A549 (cell line): ENCODE results near the gene STAM. TPM values are rescaled to one million over a fixed set of nuclear protein-coding genes. Genes with fewer than 3 reads are reported as not detected.
A peak's percentile ranks its signal among the peaks of the same experiment; 100 is the strongest.

ENCODE experiments used
- ATAC-seq, 2 experiments: fragments of 200-7000 bp in 1 of 2; fragments of >200 bp in 1 of 2; cut with Nextera tagmentation in 1 of 2; cut with Tn5 transposase in 1 of 2; 3 replicates each; pipeline versions ENCODE4 v1.8.0 to v1.9.1; 2018 to 2020; ENCODE audit warnings: mild to moderate bottlenecking in 1 of 2, moderate library complexity in 1 of 2
- CTCF ChIA-PET: fragments of 300-600 bp; sonication (Branson Sonifier 250); formaldehyde crosslinking; extraction: SDS; loops from one replicate; lab custom pipeline; 2021; ENCODE audit warnings: antibody characterized with exemption, inconsistent platforms; lab: Yijun Ruan, JAX
- POLR2A ChIA-PET: fragments of 350-600 bp; formaldehyde crosslinking; extraction: SDS; loops from one replicate; lab custom pipeline; 2021; ENCODE audit warnings: antibody characterized with exemption, inconsistent platforms; lab: Yijun Ruan, JAX
- DNase-seq, 2 experiments: peaks; one replicate each; pipeline versions ENCODE4 v3.0.0 to v3.0.0-alpha.2; 2011 to 2016; ENCODE audit warnings: low read depth in 1 of 2, low spot score in 1 of 2
- FAIRE-seq: peaks from 2 replicates; lab custom pipeline; 2011; peaks lifted over from hg19 to GRCh38; lab: Jason Lieb, UNC
- H3K27ac ChIP-seq, 2 experiments: fragments of >200 bp; sonication (Bioruptor Twin); formaldehyde crosslinking; 3 replicates each; pipeline ENCODE4 v1.5.1; 2016 to 2017
- H3K4me1 ChIP-seq: fragments of >200 bp; sonication (Bioruptor Twin); formaldehyde crosslinking; 3 replicates; pipeline ENCODE4 v1.6.1; 2016
- H3K4me2 ChIP-seq: fragments of >200 bp; sonication (Bioruptor Twin); formaldehyde crosslinking; 3 replicates; pipeline ENCODE4 v1.6.1; 2016
- H3K4me3 ChIP-seq: fragments of >200 bp; sonication (Bioruptor Twin); formaldehyde crosslinking; 3 replicates; pipeline ENCODE4 v1.5.1; 2016
- H3K9me3 ChIP-seq: fragments of >200 bp; sonication (Bioruptor Twin); formaldehyde crosslinking; 3 replicates; pipeline ENCODE4 v1.6.1; 2016
- ATOH8 ChIP-seq: fragments of 250-450 bp; sonication (Bioruptor Pico); IDR thresholded peaks from 2 replicates; pipeline ENCODE4 v1.5.0; 2020; ENCODE audit warnings: low read depth, mild to moderate bottlenecking, moderate library complexity
- CBX2 ChIP-seq: fragments of 200-600 bp; sonication (generic); IDR thresholded peaks from 2 replicates; pipeline ENCODE4 v1.6.1; 2016; ENCODE audit warnings: low read depth, mild to moderate bottlenecking, borderline replicate concordance
- CBX8 ChIP-seq: fragments of 200-600 bp; sonication (generic); IDR thresholded peaks from 2 replicates; pipeline ENCODE4 v1.6.1; 2016
- CEBPB ChIP-seq, 2 experiments: fragments of >200 bp in 1 of 2; sonication (Bioruptor Twin) in 1 of 2; formaldehyde crosslinking in 1 of 2; IDR thresholded peaks; 2 replicates each; pipeline ENCODE4 v1.6.1; 2012 to 2016
- CHD2 ChIP-seq: fragments of 150-350 bp; IDR thresholded peaks from 2 replicates; pipeline ENCODE4 v1.6.1; 2014; ENCODE audit warnings: low read length; ENCODE audit not compliant: partially characterized antibody
- CHD4 ChIP-seq: fragments of 200-600 bp; sonication (generic); IDR thresholded peaks from 2 replicates; pipeline ENCODE4 v1.6.1; 2016; ENCODE audit warnings: antibody characterized with exemption, mild to moderate bottlenecking, borderline replicate concordance
- ELK1 ChIP-seq: fragments of 150-350 bp; IDR thresholded peaks from 2 replicates; pipeline ENCODE4 v1.6.1; 2014; ENCODE audit warnings: low read depth, mild to moderate bottlenecking, low read length
- ESRRA ChIP-seq: fragments of 150-350 bp; IDR thresholded peaks from 2 replicates; pipeline ENCODE4 v1.6.1; 2014; ENCODE audit warnings: mild to moderate bottlenecking, low read length, borderline replicate concordance
- FOSL2 ChIP-seq, 2 experiments: fragments of 450-650 bp in 1 of 2; fragments of >200 bp in 1 of 2; sonication (Bioruptor Twin) in 1 of 2; formaldehyde crosslinking; IDR thresholded peaks; 2 replicates each; pipeline versions ENCODE4 v1.5.0 to v1.6.1; 2016 to 2020; ENCODE audit warnings: mild to moderate bottlenecking in 1 of 2, moderate library complexity in 1 of 2
- HES2 ChIP-seq: fragments of >200 bp; sonication (Bioruptor Twin); formaldehyde crosslinking; IDR thresholded peaks from 2 replicates; pipeline ENCODE4 v1.6.1; 2016
- HOXB5 ChIP-seq: fragments of 250-450 bp; sonication (Bioruptor Pico); IDR thresholded peaks from 2 replicates; pipeline ENCODE4 v1.5.0; 2020; ENCODE audit warnings: mild to moderate bottlenecking, moderate library complexity
- JUN ChIP-seq, 2 experiments: fragments of >200 bp; sonication (Bioruptor Twin); formaldehyde crosslinking; IDR thresholded peaks; 2 replicates in 1 of 2; 3 replicates in 1 of 2; pipeline ENCODE4 v1.6.1; 2016 to 2017
- JUNB ChIP-seq: fragments of >200 bp; sonication (Bioruptor Twin); formaldehyde crosslinking; IDR thresholded peaks from 2 replicates; pipeline ENCODE4 v1.6.1; 2016
- KDM5A ChIP-seq: fragments of 200-600 bp; sonication (generic); IDR thresholded peaks from 2 replicates; pipeline ENCODE4 v1.6.1; 2016; ENCODE audit warnings: antibody characterized with exemption, mild to moderate bottlenecking
- MYC ChIP-seq: IDR thresholded peaks from 2 replicates; pipeline ENCODE4 v1.6.1; 2012; ENCODE audit warnings: mild to moderate bottlenecking, inconsistent platforms, low read length, improper control_type of control experiment, borderline replicate concordance
- NFE2L2 ChIP-seq: fragments of 150-350 bp; conservative IDR thresholded peaks from 2 replicates; pipeline ENCODE4 v1.6.1; 2014; ENCODE audit warnings: low read length
- NR3C1 ChIP-seq: fragments of >200 bp; sonication (Bioruptor Twin); formaldehyde crosslinking; IDR thresholded peaks from 3 replicates; pipeline ENCODE4 v1.6.1; 2017
- PHF8 ChIP-seq: fragments of 200-600 bp; sonication (generic); IDR thresholded peaks from 2 replicates; pipeline ENCODE4 v1.6.1; 2016; ENCODE audit warnings: low read depth, mild to moderate bottlenecking, antibody characterized with exemption, moderate library complexity, borderline replicate concordance
- POLR2A ChIP-seq: IDR thresholded peaks from 2 replicates; pipeline ENCODE4 v1.6.1; 2012; ENCODE audit warnings: mild to moderate bottlenecking, low read length
- POLR2AphosphoS2 ChIP-seq: conservative IDR thresholded peaks from 2 replicates; pipeline ENCODE4 v1.6.1; 2012; ENCODE audit warnings: low read length, improper control_type of control experiment, inconsistent platforms
- SMC3 ChIP-seq: fragments of >200 bp; sonication (Bioruptor Twin); formaldehyde crosslinking; IDR thresholded peaks from 3 replicates; pipeline ENCODE4 v1.6.1; 2018; ENCODE audit warnings: inconsistent platforms
- TP53 ChIP-seq: fragments of 250-450 bp; sonication (Bioruptor Pico); IDR thresholded peaks from 2 replicates; pipeline ENCODE4 v1.5.0; 2021; ENCODE audit warnings: mild to moderate bottlenecking, moderate library complexity
- ZC3H11A ChIP-seq: fragments of 450-650 bp; IDR thresholded peaks from 2 replicates; pipeline ENCODE4 v1.6.1; 2014; ENCODE audit warnings: antibody characterized with exemption, mild to moderate bottlenecking
- ZFP36 ChIP-seq: fragments of 450-650 bp; IDR thresholded peaks from 2 replicates; pipeline ENCODE4 v1.6.1; 2014; ENCODE audit warnings: borderline replicate concordance; ENCODE audit not compliant: partially characterized antibody
- ZNF302 ChIP-seq: fragments of 250-450 bp; sonication (Bioruptor Pico); IDR thresholded peaks from 2 replicates; pipeline ENCODE4 v1.9.0; 2021; ENCODE audit warnings: inconsistent platforms, mild to moderate bottlenecking, moderate library complexity
- ZSCAN20 ChIP-seq: fragments of 250-450 bp; sonication (Bioruptor Pico); IDR thresholded peaks from 2 replicates; pipeline ENCODE4 v1.8.0; 2022; ENCODE audit warnings: mild to moderate bottlenecking, moderate library complexity
- WGBS: methylation state at CpG from one replicate; pipeline ENCODE4 v1.1.6; 2017; ENCODE audit errors: missing lambda C conversion rate; 5-methylcytosine and 5-hydroxymethylcytosine counted together
- polyA plus RNA-seq, 4 experiments: library from polyadenylated mRNA; depleted of rRNA in 3 of 4; stranded (reverse); fragments of >200 nt; fragmentation: RNase III in 1 of 4; extraction: RNeasy Plus Mini Kit Qiagen cat#74134 plus additional on column Dnase treatment in 1 of 4; gene quantifications; 2 replicates in 3 of 4; 3 replicates in 1 of 4; pipeline ENCODE4 v1.2.3, GENCODE V29; 2011 to 2017
- TF ChIP-seq, protein P1 (sequence below): fragments of 450-650 bp; IDR thresholded peaks from 2 replicates; pipeline ENCODE4 v1.6.1; 2014; ENCODE audit warnings: antibody characterized with exemption

STAM gene
- polyA plus RNA-seq, 2 of the 4 experiments (the other 2 are of a cell fraction): 24.4 to 51.7 TPM

GRCh38 chr10:17663450-17663849, 19.5 kb downstream of the STAM start:
- no peak for TF ChIP-seq PHF8
- no peak for TF ChIP-seq MYC
- TF ChIP-seq ZNF302 (CRISPR knock-in tag): no peak
- TF ChIP-seq POLR2A: no peak
- TF ChIP-seq TP53: no peak
- no peak for TF ChIP-seq JUNB
- no peak for TF ChIP-seq ATOH8 (CRISPR knock-in tag)
- no peak for TF ChIP-seq CBX8
- TF ChIP-seq KDM5A: no peak
- no peak for TF ChIP-seq NFE2L2
- no peak for TF ChIP-seq NR3C1
- TF ChIP-seq HOXB5 (CRISPR knock-in tag): no peak
- no peak for TF ChIP-seq ELK1
- TF ChIP-seq CHD4: no peak
- no peak for TF ChIP-seq CBX2
- TF ChIP-seq HES2: no peak
- ATAC-seq (no peak), DNase-seq (no peak), FAIRE-seq (no peak)
- no peak overlapping the region for H3K4me2 ChIP-seq
- POLR2A ChIA-PET: no interaction called here
- no peak overlapping the region for H3K27ac ChIP-seq
- no peaks in the 10 kb centered on the region for H3K9me3 ChIP-seq
- H3K4me1 ChIP-seq: peaks cover 29% of the 10 kb centered on the region
- CTCF ChIA-PET: interaction anchor here (0.9 kb wide), 1 partner anchor 9 kb away, joined by 3 read pairs; no protein-coding TSS in a partner anchor
- no peak overlapping the region for H3K4me3 ChIP-seq
- 33% methylated on average over 1 of the region's 1 CpG for WGBS

DNA sequence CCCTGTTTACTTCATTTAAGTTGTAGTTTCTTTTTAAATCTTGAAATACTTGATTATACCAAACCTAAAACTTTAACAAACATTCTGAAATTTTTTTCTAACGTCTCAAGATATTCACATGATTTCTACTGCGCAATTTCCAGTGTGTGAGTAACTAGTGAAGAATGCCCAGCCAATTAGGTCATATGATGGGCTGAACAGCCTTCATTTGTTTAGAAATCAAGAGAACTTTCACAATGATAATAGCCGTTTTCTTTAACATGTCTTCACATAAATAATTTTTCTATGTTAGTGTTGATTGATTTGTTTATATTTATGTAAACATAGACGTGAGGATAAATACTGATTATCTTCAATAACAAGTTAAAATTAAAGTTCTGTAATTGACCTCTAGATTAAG, 21.8 kb downstream of the STAM start:
- no peak for TF ChIP-seq ZNF302 (CRISPR knock-in tag)
- no peak for TF ChIP-seq CHD4
- no peak for TF ChIP-seq KDM5A
- no peak for TF ChIP-seq CHD2
- no peak for TF ChIP-seq ATOH8 (CRISPR knock-in tag)
- no peak for TF ChIP-seq CBX8
- TF ChIP-seq CEBPB (IDR thresholded peaks at IDR 0.05): peak; percentile 76; a peak in 3 of 4 replicates
- TF ChIP-seq FOSL2 (IDR thresholded peaks at IDR 0.05): 0 out of 2 replicates have a peak, but pooled peaks have one; percentile 30
- TF ChIP-seq FOSL2 (CRISPR knock-in tag; IDR thresholded peaks at IDR 0.05): peak; percentile 87
- no peak for TF ChIP-seq ESRRA
- no peak for TF ChIP-seq POLR2AphosphoS2
- no peak for TF ChIP-seq ZFP36
- no peak for TF ChIP-seq ZSCAN20 (CRISPR knock-in tag)
- no peak for TF ChIP-seq CBX2
- no peak for TF ChIP-seq SMC3
- no peak for TF ChIP-seq ELK1
- peak; percentile 58; the same call in 1 of the 2 replicates for TF ChIP-seq JUNB
- TF ChIP-seq JUN (IDR thresholded peaks at IDR 0.05): no peak
- no peak for TF ChIP-seq ZC3H11A
- TF ChIP-seq, protein P1, sequence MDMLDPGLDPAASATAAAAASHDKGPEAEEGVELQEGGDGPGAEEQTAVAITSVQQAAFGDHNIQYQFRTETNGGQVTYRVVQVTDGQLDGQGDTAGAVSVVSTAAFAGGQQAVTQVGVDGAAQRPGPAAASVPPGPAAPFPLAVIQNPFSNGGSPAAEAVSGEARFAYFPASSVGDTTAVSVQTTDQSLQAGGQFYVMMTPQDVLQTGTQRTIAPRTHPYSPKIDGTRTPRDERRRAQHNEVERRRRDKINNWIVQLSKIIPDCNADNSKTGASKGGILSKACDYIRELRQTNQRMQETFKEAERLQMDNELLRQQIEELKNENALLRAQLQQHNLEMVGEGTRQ: no peak; the same call in 1 of the 2 replicates
- no peak for TF ChIP-seq NR3C1
- TF ChIP-seq HES2: peak; percentile 35; the same call in 1 of the 2 replicates
- 19% methylated on average over 4 of the region's 4 CpGs for WGBS
- ChIA-PET CTCF (interaction anchor here (1.5 kb wide), 1 partner anchor 16 kb away, joined by 4 read pairs; no protein-coding TSS in a partner anchor), POLR2A (no interaction called here)
- no peak overlapping the region; the same call in 2 of the 3 replicates for H3K4me3 ChIP-seq
- H3K4me2 ChIP-seq: peak overlapping the region; percentile 70
- DNase-seq (peak in 1 of 2 experiments; percentile 61), ATAC-seq (peak; percentile 55 to 56; a peak in 3 of 6 replicates), FAIRE-seq (no peak)
- no peaks in the 10 kb centered on the region for H3K9me3 ChIP-seq
- peak overlapping the region; percentile 31 to 71; a peak in 4 of 6 replicates for H3K27ac ChIP-seq
- H3K4me1 ChIP-seq: peaks cover 37% of the 10 kb centered on the region
